Gastroesophageal sphincter (tissue), 3 donors: ENCODE data around the gene RABL2B.
"Not testable (repeated sequence)": the region's sequence is repeated elsewhere in the genome, so short reads cannot be mapped to it uniquely, and the experiment has no call there.

Experiments used
- CTCF ChIP-seq, 4 experiments: fragments of 200-600 bp in 2 of 4; fragments of 450-650 bp in 2 of 4; sonication (generic) in 1 of 4; IDR thresholded peaks; one replicate each; pipeline ENCODE4 v1.5.1; 2017 to 2019; ENCODE audit warnings: antibody characterized with exemption in 4 of 4, mild to moderate bottlenecking in 2 of 4, moderate library complexity in 2 of 4
- EP300 ChIP-seq: sonication (generic); formaldehyde crosslinking; IDR thresholded peaks from one replicate; pipeline ENCODE4 v1.6.1; 2017; ENCODE audit warnings: antibody characterized with exemption, mild to moderate bottlenecking
- POLR2A ChIP-seq, 2 donors: fragments of 450-650 bp; IDR thresholded peaks; one replicate each; pipeline ENCODE4 v1.6.1; 2017; ENCODE audit warnings: antibody characterized with exemption in 2 of 2, mild to moderate bottlenecking in 2 of 2, moderate library complexity in 1 of 2

GRCh38 chr22:50761829-50762228 is 21.6 kb downstream of the RABL2B start:
- not testable (repeated sequence) for TF ChIP-seq POLR2A (IDR thresholded peaks at IDR 0.05); CTCF (IDR thresholded peaks at IDR 0.05); EP300
